PFSK-1 (cell line): ENCODE results near the gene CCDC137.

ENCODE experiments used
- FOXP2 ChIP-seq: optimal IDR thresholded peaks from 2 replicates; pipeline ENCODE3; 2011; ENCODE audit warnings: borderline replicate concordance, control low read depth, inconsistent platforms; ENCODE audit not compliant: insufficient read depth; ENCODE audit errors: extremely low read length, extremely low read depth
- POLR2AphosphoS5 ChIP-seq: IDR thresholded peaks from 2 replicates; pipeline ENCODE4 v1.6.1; 2012; ENCODE audit warnings: low read depth, mild to moderate bottlenecking, control low read depth, low read length, moderate library complexity
- REST ChIP-seq, 2 experiments: IDR thresholded peaks; 2 replicates each; pipeline versions ENCODE4 v1.6.1 to v1.8.0; 2011 to 2012; ENCODE audit warnings: low read depth in 2 of 2, low read length in 2 of 2, control low read depth in 1 of 2, inconsistent platforms in 1 of 2, mild to moderate bottlenecking in 1 of 2, moderate library complexity in 1 of 2; ENCODE audit not compliant: insufficient read depth in 1 of 2
- SIN3A ChIP-seq: IDR thresholded peaks from 2 replicates; pipeline ENCODE4 v1.6.1; 2012; ENCODE audit warnings: mild to moderate bottlenecking, low read length, moderate library complexity, borderline replicate concordance; ENCODE audit not compliant: insufficient read depth
- TAF1 ChIP-seq: IDR thresholded peaks from 2 replicates; pipeline ENCODE4 v1.6.1; 2012; ENCODE audit warnings: low read length, control low read depth, borderline replicate concordance; ENCODE audit not compliant: insufficient read depth

The CCDC137 gene

GRCh38 chr17:81666092-81666341 is 520 bp upstream of the CCDC137 start:
- no peak for TF ChIP-seq FOXP2
- no peak for TF ChIP-seq REST (IDR thresholded peaks at IDR 0.05; ENCODE audit: insufficient read depth in 1 of 2, low read depth in 2 of 2, low read length in 2 of 2)
- TF ChIP-seq TAF1 = no peak
- no peak for TF ChIP-seq SIN3A
- no peak for TF ChIP-seq POLR2AphosphoS5

- no peak for TF ChIP-seq SIN3A
- no peak for TF ChIP-seq FOXP2
- TF ChIP-seq REST (IDR thresholded peaks at IDR 0.05; ENCODE audit: insufficient read depth in 1 of 2, low read depth in 2 of 2, low read length in 2 of 2) = no peak
Measured at GRCh38 chr17:81667754-81668153, 1.2 kb downstream of the CCDC137 start.

- TF ChIP-seq REST (IDR thresholded peaks at IDR 0.05; ENCODE audit: insufficient read depth in 1 of 2, low read depth in 2 of 2, low read length in 2 of 2) (no peak), FOXP2 (no peak), POLR2AphosphoS5 (no peak), TAF1 (no peak), SIN3A (no peak)
Measured at GRCh38 chr17:81672504-81672903, 6.0 kb downstream of the CCDC137 start.

- no peak for TF ChIP-seq SIN3A
- no peak for TF ChIP-seq TAF1
- no peak for TF ChIP-seq REST (IDR thresholded peaks at IDR 0.05; ENCODE audit: insufficient read depth in 1 of 2, low read depth in 2 of 2, low read length in 2 of 2)
- TF ChIP-seq FOXP2 = no peak
- no peak for TF ChIP-seq POLR2AphosphoS5
Measured at GRCh38 chr17:81672954-81673353, 6.4 kb downstream of the CCDC137 start.

- TF ChIP-seq POLR2AphosphoS5 (no peak), FOXP2 (no peak), TAF1 (no peak), REST (IDR thresholded peaks at IDR 0.05; ENCODE audit: insufficient read depth in 1 of 2, low read depth in 2 of 2, low read length in 2 of 2) (no peak), SIN3A (no peak)
Measured at GRCh38 chr17:81673561-81674258, 7.2 kb downstream of the CCDC137 start.
